ENCODE data around the gene ACCS.

Gene ACCS

GRCh38 chr11:44088871-44089270 lies 22.8 kb downstream of the ACCS start:
- peaks cover 21% of the 10 kb centered on the region for H3K36me3 Mint-ChIP-seq
- no peak overlapping the region for H3K4me3 Mint-ChIP-seq
- no peak overlapping the region for H3K27ac Mint-ChIP-seq
- H3K4me1 Mint-ChIP-seq = peaks cover 9% of the 10 kb centered on the region
- CTCF ChIA-PET = no interaction called here
- H3K27me3 Mint-ChIP-seq = no peaks in the 10 kb centered on the region
- DNase-seq = no peak
- peaks cover 13% of the 10 kb centered on the region for H3K9me3 Mint-ChIP-seq

- Mint-ChIP-seq H3K4me3 (no peak overlapping the region), H3K36me3 (peaks cover 13% of the 10 kb centered on the region), H3K9me3 (peaks cover 5% of the 10 kb centered on the region), H3K27me3 (no peaks in the 10 kb centered on the region), H3K27ac (no peak overlapping the region), H3K4me1 (peaks cover 21% of the 10 kb centered on the region)
- CTCF ChIA-PET = interaction anchor here (5.7 kb wide), 1 partner anchor 17 kb away, joined by 81 read pairs; no protein-coding TSS in a partner anchor
- no peak for DNase-seq
Measured at GRCh38 chr11:44090539-44090938, 24.5 kb downstream of the ACCS start.

- Mint-ChIP-seq H3K27ac (no peak overlapping the region), H3K27me3 (no peaks in the 10 kb centered on the region)
Measured at GRCh38 chr11:44094260-44094868, 28.3 kb downstream of the ACCS start.

GRCh38 chr11:44095506-44096359 lies 29.7 kb downstream of the ACCS start, which contains the start of gene EXT2:
EXT2 (plus strand) TSS chr11:44095678; CDS start chr11:44107713, 12,035 bp downstream.
- CTCF ChIA-PET = interaction anchor here (0.7 to 5.7 kb wide), 14 partner anchors 10 to 626 kb away, joined by 3 to 81 read pairs (median 3); partner anchors contain the start of gene ACCS
- peaks cover 5% of the 10 kb centered on the region for H3K36me3 Mint-ChIP-seq
- no peaks in the 10 kb centered on the region for H3K27me3 Mint-ChIP-seq
- peak within 1 kb of the TSS; percentile 85 for H3K4me3 Mint-ChIP-seq
- peaks cover 29% of the 10 kb centered on the region for H3K4me1 Mint-ChIP-seq
- H3K9me3 Mint-ChIP-seq = no peaks in the 10 kb centered on the region
- DNase-seq = peak; percentile 88
- peak within 1 kb of the TSS; percentile 35 for H3K27ac Mint-ChIP-seq

More at GRCh38 chr11:44094260-44094868, 28.3 kb downstream of the ACCS start:
- Mint-ChIP-seq H3K4me3 (peak overlapping the region; percentile 63), H3K36me3 (peaks cover 3% of the 10 kb centered on the region), H3K4me1 (peaks cover 29% of the 10 kb centered on the region), H3K9me3 (no peaks in the 10 kb centered on the region)
- CTCF ChIA-PET = interaction anchor here (0.6 to 5.7 kb wide), 13 partner anchors 9 to 212 kb away, joined by 3 to 81 read pairs (median 5); partner anchors contain the start of gene ACCS
- peak; percentile 87 for DNase-seq

GRCh38 chr11:44096360-44097185 lies 30.5 kb downstream of the ACCS start:
- Mint-ChIP-seq H3K4me1 (peaks cover 29% of the 10 kb centered on the region), H3K4me3 (peak overlapping the region; percentile 85), H3K27ac (no peak overlapping the region), H3K9me3 (no peaks in the 10 kb centered on the region), H3K27me3 (no peaks in the 10 kb centered on the region), H3K36me3 (peaks cover 5% of the 10 kb centered on the region)
- no peak for DNase-seq
- CTCF ChIA-PET = interaction anchor here (1.0 to 1.1 kb wide), 2 partner anchors 11 to 37 kb away, joined by 3 read pairs; no protein-coding TSS in a partner anchor

GRCh38 chr11:44097821-44098220 lies 31.8 kb downstream of the ACCS start:
- Mint-ChIP-seq H3K9me3 (no peaks in the 10 kb centered on the region), H3K4me1 (peaks cover 29% of the 10 kb centered on the region), H3K4me3 (no peak overlapping the region), H3K36me3 (peaks cover 5% of the 10 kb centered on the region), H3K27me3 (no peaks in the 10 kb centered on the region), H3K27ac (no peak overlapping the region)
- DNase-seq = no peak
- CTCF ChIA-PET = interaction anchor here (1.0 kb wide), 1 partner anchor 10 kb away, joined by 3 read pairs; no protein-coding TSS in a partner anchor

GRCh38 chr11:44101098-44101497 lies 35.0 kb downstream of the ACCS start:
- no peak overlapping the region for H3K27ac Mint-ChIP-seq
- CTCF ChIA-PET = interaction anchor here (1.1 to 1.6 kb wide), 3 partner anchors 8 to 10 kb away, joined by 4 to 5 read pairs (median 4); no protein-coding TSS in a partner anchor
- H3K27me3 Mint-ChIP-seq = no peaks in the 10 kb centered on the region
- H3K36me3 Mint-ChIP-seq = peaks cover 5% of the 10 kb centered on the region
- no peaks in the 10 kb centered on the region for H3K9me3 Mint-ChIP-seq
- H3K4me1 Mint-ChIP-seq = peaks cover 16% of the 10 kb centered on the region
- DNase-seq = no peak
- no peak overlapping the region for H3K4me3 Mint-ChIP-seq

- Mint-ChIP-seq H3K27ac (no peak overlapping the region), H3K4me1 (peaks cover 2% of the 10 kb centered on the region), H3K36me3 (peaks cover 10% of the 10 kb centered on the region), H3K27me3 (no peaks in the 10 kb centered on the region), H3K4me3 (no peak overlapping the region), H3K9me3 (no peaks in the 10 kb centered on the region)
- DNase-seq = no peak
- CTCF ChIA-PET = interaction anchor here (0.8 to 7.3 kb wide), 3 partner anchors 11 to 93 kb away, joined by 3 to 81 read pairs (median 4); partner anchors contain the start of gene EXT2
Measured at GRCh38 chr11:44104481-44105294, 38.6 kb downstream of the ACCS start.

- no peak overlapping the region for H3K27ac Mint-ChIP-seq
- H3K36me3 Mint-ChIP-seq = peaks cover 16% of the 10 kb centered on the region
- H3K4me1 Mint-ChIP-seq = peaks cover 7% of the 10 kb centered on the region
- CTCF ChIA-PET = interaction anchor here (0.6 to 7.3 kb wide), 3 partner anchors 11 to 29 kb away, joined by 3 to 81 read pairs (median 3); partner anchors contain the start of gene EXT2
- H3K27me3 Mint-ChIP-seq = no peaks in the 10 kb centered on the region
- H3K9me3 Mint-ChIP-seq = no peaks in the 10 kb centered on the region
- H3K4me3 Mint-ChIP-seq = no peak overlapping the region
- no peak for DNase-seq
Measured at GRCh38 chr11:44108260-44108659, 42.2 kb downstream of the ACCS start.

GRCh38 chr11:44110231-44110679 lies 44.2 kb downstream of the ACCS start:
- H3K4me1 Mint-ChIP-seq = peaks cover 6% of the 10 kb centered on the region
- CTCF ChIA-PET = interaction anchor here (0.8 to 7.3 kb wide), 6 partner anchors 17 to 429 kb away, joined by 3 to 81 read pairs (median 3); partner anchors contain the start of gene EXT2
- H3K36me3 Mint-ChIP-seq = peaks cover 23% of the 10 kb centered on the region
- DNase-seq = peak; percentile 68
- H3K27me3 Mint-ChIP-seq = no peaks in the 10 kb centered on the region
- no peak overlapping the region for H3K27ac Mint-ChIP-seq
- H3K9me3 Mint-ChIP-seq = no peaks in the 10 kb centered on the region
- no peak overlapping the region for H3K4me3 Mint-ChIP-seq

- H3K4me1 Mint-ChIP-seq = peaks cover 6% of the 10 kb centered on the region
- no peaks in the 10 kb centered on the region for H3K27me3 Mint-ChIP-seq
- no peak overlapping the region for H3K27ac Mint-ChIP-seq
- DNase-seq = no peak
- H3K36me3 Mint-ChIP-seq = peaks cover 36% of the 10 kb centered on the region
- CTCF ChIA-PET = interaction anchor here (1.0 to 1.1 kb wide), 2 partner anchors 18 to 19 kb away, joined by 3 read pairs; no protein-coding TSS in a partner anchor
- no peaks in the 10 kb centered on the region for H3K9me3 Mint-ChIP-seq
- H3K4me3 Mint-ChIP-seq = no peak overlapping the region
Measured at GRCh38 chr11:44112091-44112821, 46.2 kb downstream of the ACCS start.

GRCh38 chr11:44113018-44113417 lies 46.9 kb downstream of the ACCS start:
- peaks cover 6% of the 10 kb centered on the region for H3K4me1 Mint-ChIP-seq
- CTCF ChIA-PET = interaction anchor here (1.1 kb wide), 1 partner anchor 20 kb away, joined by 3 read pairs; no protein-coding TSS in a partner anchor
- no peak for DNase-seq
- peaks cover 34% of the 10 kb centered on the region for H3K36me3 Mint-ChIP-seq
- H3K4me3 Mint-ChIP-seq = no peak overlapping the region
- no peaks in the 10 kb centered on the region for H3K27me3 Mint-ChIP-seq
- no peak overlapping the region for H3K27ac Mint-ChIP-seq
- H3K9me3 Mint-ChIP-seq = no peaks in the 10 kb centered on the region

Measured in activated naive CD4-positive, alpha-beta T cell treated with anti-CD3 and anti-CD28 coated beads, Interleukin-2, amount 10 ng/mL, durations not matched to agents 7 days and 5 days (primary cell).